GM18519 (cell line): ENCODE data around the gene SLC41A3.
"Not testable (repeated sequence)": the region's sequence is repeated elsewhere in the genome, so short reads cannot be mapped to it uniquely, and the experiment has no call there.

ENCODE experiments used
- ATAC-seq: cut with Tn5 transposase; IDR thresholded peaks from one replicate; pipeline ENCODE4 v1.9.1; 2021; ENCODE audit warnings: mild to moderate bottlenecking, moderate library complexity; ENCODE audit not compliant: unreplicated experiment, low FRiP score

Gene SLC41A3

GRCh38 chr3:125963834-125964233 is 120.1 kb downstream of the SLC41A3 start:
- not testable (repeated sequence) for ATAC-seq

GRCh38 chr3:125961289-125961589 is 122.7 kb downstream of the SLC41A3 start:
- no peak for ATAC-seq

- ATAC-seq: no peak
Observed at GRCh38 chr3:125960456-125961288, 123.3 kb downstream of the SLC41A3 start.

DNA sequence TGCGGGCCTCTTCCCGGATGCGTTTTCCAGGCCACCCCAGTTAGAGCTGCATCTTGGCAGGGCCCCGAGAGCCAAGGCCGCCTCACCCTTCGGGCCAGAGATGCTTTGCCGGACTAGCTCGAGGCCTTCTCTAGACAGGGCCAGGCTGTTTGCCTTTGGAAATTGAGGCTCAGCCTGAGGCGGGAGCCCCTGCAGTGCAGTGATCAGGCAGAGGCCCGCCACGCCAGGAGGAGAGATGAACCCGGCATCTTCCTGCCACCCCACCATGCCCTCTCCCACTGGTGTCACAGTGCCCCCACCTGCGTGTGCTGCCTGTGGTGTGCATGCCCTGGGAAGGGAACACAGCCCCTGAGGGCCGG is 123.9 kb downstream of the SLC41A3 start:
- no peak for ATAC-seq

- no peak for ATAC-seq
Observed at GRCh38 chr3:125959317-125960065, 124.4 kb downstream of the SLC41A3 start.

DNA sequence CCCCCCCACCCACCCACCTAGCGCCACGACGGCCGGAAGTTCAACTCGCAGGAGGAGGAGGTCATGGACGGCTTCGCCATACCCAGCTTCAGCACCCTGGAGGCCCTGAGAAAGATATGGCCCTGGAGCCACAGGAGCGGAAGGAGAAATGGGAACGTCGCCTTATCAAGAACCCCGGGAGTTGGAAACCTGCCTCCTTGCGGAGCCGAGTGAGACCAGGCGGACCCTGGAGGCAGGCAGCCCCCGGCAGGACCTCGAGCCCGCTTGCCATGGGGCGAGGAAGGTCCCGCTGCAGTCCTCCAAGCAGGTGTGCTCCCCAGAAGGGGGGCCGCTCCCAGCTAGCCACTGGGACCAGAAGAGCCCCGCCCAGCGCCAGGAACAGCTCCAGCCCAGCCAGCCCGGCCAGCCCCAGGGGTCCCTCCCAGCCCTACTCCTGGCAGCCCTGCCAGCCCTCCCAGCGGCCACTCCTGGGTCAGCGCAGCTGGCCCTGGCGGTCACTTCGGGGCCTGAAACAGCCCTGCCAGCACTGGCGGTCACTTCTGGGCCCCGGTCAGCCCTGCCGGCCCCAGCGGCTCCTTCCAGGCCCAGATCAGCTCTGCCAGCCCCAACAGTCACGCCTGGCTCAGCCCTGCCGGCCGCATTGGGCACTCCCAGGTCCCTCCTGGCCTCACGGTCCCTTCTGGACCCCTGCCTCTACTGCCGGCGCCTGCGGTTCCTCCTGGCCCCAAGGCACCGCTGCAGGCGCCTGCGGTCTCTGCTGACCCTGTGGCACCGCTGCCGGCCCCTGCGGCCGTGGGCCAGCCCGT is 125.2 kb downstream of the SLC41A3 start:
- no peak for ATAC-seq

GRCh38 chr3:125957674-125958510 is 126.0 kb downstream of the SLC41A3 start:
- ATAC-seq: no peak

GRCh38 chr3:125957020-125957419 is 126.9 kb downstream of the SLC41A3 start:
- not testable (repeated sequence) for ATAC-seq
